ENCODE data around the gene DUSP1. TPM values are rescaled to one million over a fixed set of nuclear protein-coding genes. Genes with fewer than 3 reads are reported as not detected.

The DUSP1 gene
- total and polyA plus RNA-seq, 9 of the 15 experiments (the other 6 are each of a cell fraction or from before 2014, with no cell fraction given) = 2.1 to 14.2 (median 8.5) TPM

DNA sequence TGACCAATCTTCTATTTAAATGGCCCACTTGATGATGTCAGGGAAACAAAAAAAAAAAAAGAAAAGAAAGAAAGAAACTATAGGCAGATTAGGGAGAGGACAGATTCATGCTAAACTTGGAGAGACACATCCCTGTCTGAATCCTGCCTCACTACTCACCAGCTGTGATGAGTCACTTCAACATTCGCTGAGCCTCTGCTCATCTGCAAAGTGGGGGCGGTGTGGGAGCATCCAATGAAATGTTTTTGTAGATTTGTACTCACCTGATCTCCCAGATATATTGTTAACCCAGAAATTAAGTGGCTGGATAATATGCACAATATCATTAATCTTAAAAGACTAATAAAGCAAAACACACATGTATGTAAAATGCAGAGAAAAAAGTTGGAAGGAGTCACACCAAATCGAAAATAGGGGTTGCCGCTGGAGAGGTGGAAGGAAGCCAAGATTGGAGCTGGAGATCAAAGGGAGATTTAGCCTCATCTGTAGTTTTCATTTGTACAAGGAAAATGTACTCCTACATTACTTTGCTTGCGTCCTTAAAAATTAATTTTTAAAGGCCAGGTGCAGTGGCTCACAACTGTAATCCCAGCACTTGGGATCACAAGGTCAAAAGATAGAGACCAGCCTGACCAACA, 46.0 kb upstream of the DUSP1 start (continued):
- TF ChIP-seq, protein P1, sequence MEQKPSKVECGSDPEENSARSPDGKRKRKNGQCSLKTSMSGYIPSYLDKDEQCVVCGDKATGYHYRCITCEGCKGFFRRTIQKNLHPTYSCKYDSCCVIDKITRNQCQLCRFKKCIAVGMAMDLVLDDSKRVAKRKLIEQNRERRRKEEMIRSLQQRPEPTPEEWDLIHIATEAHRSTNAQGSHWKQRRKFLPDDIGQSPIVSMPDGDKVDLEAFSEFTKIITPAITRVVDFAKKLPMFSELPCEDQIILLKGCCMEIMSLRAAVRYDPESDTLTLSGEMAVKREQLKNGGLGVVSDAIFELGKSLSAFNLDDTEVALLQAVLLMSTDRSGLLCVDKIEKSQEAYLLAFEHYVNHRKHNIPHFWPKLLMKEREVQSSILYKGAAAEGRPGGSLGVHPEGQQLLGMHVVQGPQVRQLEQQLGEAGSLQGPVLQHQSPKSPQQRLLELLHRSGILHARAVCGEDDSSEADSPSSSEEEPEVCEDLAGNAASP (IDR thresholded peaks at IDR 0.05) = no peak
- TF ChIP-seq ILK (tag; IDR thresholded peaks at IDR 0.05; ENCODE audit: borderline replicate concordance, low read depth) = no peak
- TF ChIP-seq, protein P2, sequence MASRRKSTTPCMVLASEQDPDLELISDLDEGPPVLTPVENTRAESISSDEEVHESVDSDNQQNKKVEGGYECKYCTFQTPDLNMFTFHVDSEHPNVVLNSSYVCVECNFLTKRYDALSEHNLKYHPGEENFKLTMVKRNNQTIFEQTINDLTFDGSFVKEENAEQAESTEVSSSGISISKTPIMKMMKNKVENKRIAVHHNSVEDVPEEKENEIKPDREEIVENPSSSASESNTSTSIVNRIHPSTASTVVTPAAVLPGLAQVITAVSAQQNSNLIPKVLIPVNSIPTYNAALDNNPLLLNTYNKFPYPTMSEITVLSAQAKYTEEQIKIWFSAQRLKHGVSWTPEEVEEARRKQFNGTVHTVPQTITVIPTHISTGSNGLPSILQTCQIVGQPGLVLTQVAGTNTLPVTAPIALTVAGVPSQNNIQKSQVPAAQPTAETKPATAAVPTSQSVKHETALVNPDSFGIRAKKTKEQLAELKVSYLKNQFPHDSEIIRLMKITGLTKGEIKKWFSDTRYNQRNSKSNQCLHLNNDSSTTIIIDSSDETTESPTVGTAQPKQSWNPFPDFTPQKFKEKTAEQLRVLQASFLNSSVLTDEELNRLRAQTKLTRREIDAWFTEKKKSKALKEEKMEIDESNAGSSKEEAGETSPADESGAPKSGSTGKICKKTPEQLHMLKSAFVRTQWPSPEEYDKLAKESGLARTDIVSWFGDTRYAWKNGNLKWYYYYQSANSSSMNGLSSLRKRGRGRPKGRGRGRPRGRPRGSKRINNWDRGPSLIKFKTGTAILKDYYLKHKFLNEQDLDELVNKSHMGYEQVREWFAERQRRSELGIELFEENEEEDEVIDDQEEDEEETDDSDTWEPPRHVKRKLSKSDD (conservative IDR thresholded peaks at IDR 0.05; ENCODE audit: low read length) = no peak
- no peak for TF ChIP-seq FOXJ3 (CRISPR knock-in tag; IDR thresholded peaks at IDR 0.05)
- TF ChIP-seq ZFPM2 (CRISPR knock-in tag; IDR thresholded peaks at IDR 0.05) = no peak
- TF ChIP-seq HNRNPUL1 (IDR thresholded peaks at IDR 0.05; ENCODE audit: low read length) = no peak
- no peak for TF ChIP-seq RFX7 (CRISPR knock-in tag; IDR thresholded peaks at IDR 0.05)
- no peak for TF ChIP-seq RBM17 (IDR thresholded peaks at IDR 0.05; ENCODE audit: borderline replicate concordance, low read depth, low read length)
- no peak for TF ChIP-seq RUNX1 (IDR thresholded peaks at IDR 0.05; ENCODE audit: low read depth)
- no peak for TF ChIP-seq ZNF766 (CRISPR knock-in tag; conservative IDR thresholded peaks at IDR 0.05)
- TF ChIP-seq, protein P3, sequence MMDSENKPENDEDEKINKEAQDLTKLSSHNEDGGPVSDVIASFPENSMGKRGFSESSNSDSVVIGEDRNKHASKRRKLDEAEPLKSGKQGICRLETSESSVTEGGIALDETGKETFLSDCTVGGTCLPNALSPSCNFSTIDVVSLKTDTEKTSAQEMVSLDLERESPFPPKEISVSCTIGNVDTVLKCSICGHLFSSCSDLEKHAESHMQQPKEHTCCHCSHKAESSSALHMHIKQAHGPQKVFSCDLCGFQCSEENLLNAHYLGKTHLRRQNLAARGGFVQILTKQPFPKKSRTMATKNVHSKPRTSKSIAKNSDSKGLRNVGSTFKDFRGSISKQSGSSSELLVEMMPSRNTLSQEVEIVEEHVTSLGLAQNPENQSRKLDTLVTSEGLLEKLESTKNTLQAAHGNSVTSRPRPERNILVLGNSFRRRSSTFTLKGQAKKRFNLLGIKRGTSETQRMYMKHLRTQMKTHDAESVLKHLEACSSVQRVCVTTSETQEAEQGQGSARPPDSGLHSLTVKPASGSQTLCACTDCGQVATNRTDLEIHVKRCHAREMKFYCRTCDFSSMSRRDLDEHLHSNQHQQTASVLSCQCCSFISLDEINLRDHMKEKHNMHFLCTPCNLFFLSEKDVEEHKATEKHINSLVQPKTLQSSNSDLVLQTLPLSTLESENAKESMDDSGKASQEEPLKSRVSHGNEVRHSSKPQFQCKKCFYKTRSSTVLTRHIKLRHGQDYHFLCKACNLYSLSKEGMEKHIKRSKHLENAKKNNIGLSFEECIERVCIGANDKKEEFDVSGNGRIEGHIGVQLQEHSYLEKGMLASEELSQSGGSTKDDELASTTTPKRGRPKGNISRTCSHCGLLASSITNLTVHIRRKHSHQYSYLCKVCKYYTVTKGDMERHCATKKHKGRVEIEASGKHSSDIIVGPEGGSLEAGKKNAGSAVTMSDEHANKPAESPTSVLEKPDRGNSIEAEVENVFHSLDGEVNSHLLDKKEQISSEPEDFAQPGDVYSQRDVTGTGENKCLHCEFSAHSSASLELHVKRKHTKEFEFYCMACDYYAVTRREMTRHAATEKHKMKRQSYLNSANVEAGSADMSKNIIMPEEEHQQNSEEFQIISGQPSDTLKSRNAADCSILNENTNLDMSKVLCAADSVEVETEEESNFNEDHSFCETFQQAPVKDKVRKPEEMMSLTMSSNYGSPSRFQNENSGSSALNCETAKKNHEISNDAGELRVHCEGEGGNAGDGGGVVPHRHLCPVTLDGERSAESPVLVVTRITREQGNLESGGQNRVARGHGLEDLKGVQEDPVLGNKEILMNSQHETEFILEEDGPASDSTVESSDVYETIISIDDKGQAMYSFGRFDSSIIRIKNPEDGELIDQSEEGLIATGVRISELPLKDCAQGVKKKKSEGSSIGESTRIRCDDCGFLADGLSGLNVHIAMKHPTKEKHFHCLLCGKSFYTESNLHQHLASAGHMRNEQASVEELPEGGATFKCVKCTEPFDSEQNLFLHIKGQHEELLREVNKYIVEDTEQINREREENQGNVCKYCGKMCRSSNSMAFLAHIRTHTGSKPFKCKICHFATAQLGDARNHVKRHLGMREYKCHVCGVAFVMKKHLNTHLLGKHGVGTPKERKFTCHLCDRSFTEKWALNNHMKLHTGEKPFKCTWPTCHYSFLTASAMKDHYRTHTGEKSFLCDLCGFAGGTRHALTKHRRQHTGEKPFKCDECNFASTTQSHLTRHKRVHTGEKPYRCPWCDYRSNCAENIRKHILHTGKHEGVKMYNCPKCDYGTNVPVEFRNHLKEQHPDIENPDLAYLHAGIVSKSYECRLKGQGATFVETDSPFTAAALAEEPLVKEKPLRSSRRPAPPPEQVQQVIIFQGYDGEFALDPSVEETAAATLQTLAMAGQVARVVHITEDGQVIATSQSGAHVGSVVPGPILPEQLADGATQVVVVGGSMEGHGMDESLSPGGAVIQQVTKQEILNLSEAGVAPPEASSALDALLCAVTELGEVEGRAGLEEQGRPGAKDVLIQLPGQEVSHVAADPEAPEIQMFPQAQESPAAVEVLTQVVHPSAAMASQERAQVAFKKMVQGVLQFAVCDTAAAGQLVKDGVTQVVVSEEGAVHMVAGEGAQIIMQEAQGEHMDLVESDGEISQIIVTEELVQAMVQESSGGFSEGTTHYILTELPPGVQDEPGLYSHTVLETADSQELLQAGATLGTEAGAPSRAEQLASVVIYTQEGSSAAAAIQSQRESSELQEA (IDR thresholded peaks at IDR 0.05; ENCODE audit: low read depth) = no peak
- no peak for TF ChIP-seq HNRNPLL (IDR thresholded peaks at IDR 0.05; ENCODE audit: low read depth, low read length, poor library complexity, severe bottlenecking)
- no peak for TF ChIP-seq MAFF (IDR thresholded peaks at IDR 0.05; ENCODE audit: low read length)
- no peak for TF ChIP-seq SRSF1 (IDR thresholded peaks at IDR 0.05; ENCODE audit: low read depth, low read length)
- TF ChIP-seq NFE2 (IDR thresholded peaks at IDR 0.05; ENCODE audit: low read depth) = peak; percentile 65
- no peak for TF ChIP-seq KAT7 (CRISPR knock-in tag; IDR thresholded peaks at IDR 0.05; ENCODE audit: borderline replicate concordance)
- no peak for TF ChIP-seq ZBTB17 (CRISPR knock-in tag; IDR thresholded peaks at IDR 0.05)
- peak; percentile 74 for TF ChIP-seq SMARCE1 (IDR thresholded peaks at IDR 0.05)
